IgD-negative memory B cell (primary cell): ENCODE data around the gene PRLH. TPM values are rescaled to one million over a fixed set of nuclear protein-coding genes. Genes with fewer than 3 reads are reported as not detected.

ENCODE experiments used
- H3K27ac Mint-ChIP-seq, 3 donors: one replicate each; pipeline ENCODE4 v1.8.0; 2020 to 2022; ENCODE audit warnings: mild to moderate bottlenecking in 3 of 3, mixed read lengths in 3 of 3, moderate library complexity in 1 of 3
- H3K27me3 Mint-ChIP-seq: one replicate; pipeline ENCODE4 v1.8.0; 2021; ENCODE audit warnings: mixed read lengths
- H3K36me3 Mint-ChIP-seq: one replicate; pipeline ENCODE4 v1.8.0; 2020; ENCODE audit warnings: mild to moderate bottlenecking, mixed read lengths
- H3K4me1 Mint-ChIP-seq, 3 donors: one replicate each; pipeline ENCODE4 v1.8.0; 2020 to 2022; ENCODE audit warnings: mixed read lengths in 3 of 3, mild to moderate bottlenecking in 1 of 3
- H3K4me3 Mint-ChIP-seq, 4 donors: one replicate each; pipeline ENCODE4 v1.8.0; 2020 to 2022; ENCODE audit warnings: mild to moderate bottlenecking in 4 of 4, mixed read lengths in 4 of 4, moderate library complexity in 3 of 4
- H3K9me3 Mint-ChIP-seq, 3 donors: one replicate each; pipeline ENCODE4 v1.8.0; 2020 to 2021; ENCODE audit warnings: mixed read lengths in 3 of 3, mild to moderate bottlenecking in 1 of 3
- polyA plus RNA-seq: library from polyadenylated mRNA; unstranded; fragments of 300-500 nt; fragmentation: Illumina TruSeq; gene quantifications from one replicate; pipeline ENCODE4 v1.2.3, GENCODE V29; 2021

The PRLH gene
- polyA plus RNA-seq, 1 donor from 2014 or later = not detected

GRCh38 chr2:237577956-237578870 is 11.8 kb downstream of the PRLH start:
- Mint-ChIP-seq H3K36me3 (no peaks in the 10 kb centered on the region), H3K9me3 (no peaks in the 10 kb centered on the region), H3K27me3 (peaks cover 5% of the 10 kb centered on the region), H3K27ac (peak overlapping the region in 1 of 3 donors; percentile 80), H3K4me3 (no peak overlapping the region), H3K4me1 (no peaks in the 10 kb centered on the region)

GRCh38 chr2:237581326-237581725 is 15.0 kb downstream of the PRLH start:
- Mint-ChIP-seq H3K4me3 (no peak overlapping the region), H3K36me3 (no peaks in the 10 kb centered on the region), H3K27ac (no peak overlapping the region), H3K27me3 (peaks cover 8% of the 10 kb centered on the region), H3K4me1 (no peaks in the 10 kb centered on the region), H3K9me3 (no peaks in the 10 kb centered on the region)

GRCh38 chr2:237581751-237582746 is 15.7 kb downstream of the PRLH start:
- Mint-ChIP-seq H3K4me3 (no peak overlapping the region), H3K9me3 (no peaks in the 10 kb centered on the region), H3K36me3 (no peaks in the 10 kb centered on the region), H3K27ac (no peak overlapping the region), H3K4me1 (peaks cover 0 to 2% (median 0%) of the 10 kb centered on the region in 3 donors), H3K27me3 (peaks cover 8% of the 10 kb centered on the region)

GRCh38 chr2:237583385-237584295 is 17.3 kb downstream of the PRLH start:
- peaks cover 0 to 1% (median 0%) of the 10 kb centered on the region in 3 donors for H3K9me3 Mint-ChIP-seq
- H3K27me3 Mint-ChIP-seq = peaks cover 10% of the 10 kb centered on the region
- no peak overlapping the region for H3K27ac Mint-ChIP-seq
- no peak overlapping the region for H3K4me3 Mint-ChIP-seq
- H3K4me1 Mint-ChIP-seq = peaks cover 0 to 2% (median 0%) of the 10 kb centered on the region in 3 donors
- H3K36me3 Mint-ChIP-seq = no peaks in the 10 kb centered on the region

DNA sequence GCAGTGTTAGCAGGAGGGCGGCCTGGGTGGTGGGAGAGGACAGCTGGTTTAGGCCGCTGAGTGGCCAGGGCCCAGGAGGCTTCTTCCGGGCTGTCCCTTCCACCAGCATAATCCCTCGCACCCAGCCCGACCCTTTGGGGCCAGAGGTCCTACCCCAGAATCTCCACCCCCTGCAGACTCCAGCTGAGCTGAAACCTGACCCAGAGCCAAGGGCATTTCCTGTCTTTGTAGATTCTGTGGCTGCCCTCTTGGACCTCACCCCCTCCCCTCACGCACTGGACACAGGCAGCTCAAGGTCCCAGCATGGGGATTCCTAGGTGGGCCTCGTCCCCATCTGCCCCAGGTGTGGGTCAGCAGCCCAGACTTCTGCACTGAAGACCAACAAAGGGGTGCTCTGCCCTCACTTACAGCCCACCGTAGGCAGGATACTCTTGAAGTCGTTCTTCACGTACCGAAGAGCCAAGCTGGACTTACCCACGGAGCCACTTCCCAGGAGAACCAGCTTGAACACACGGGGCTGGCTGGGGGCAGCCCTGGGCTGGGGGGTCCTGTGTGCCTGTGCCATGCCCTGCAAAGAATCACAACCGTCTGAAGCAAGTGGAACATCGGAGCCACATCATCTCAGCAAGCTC is 19.3 kb downstream of the PRLH start:
- H3K9me3 Mint-ChIP-seq = peaks cover 0 to 1% (median 0%) of the 10 kb centered on the region in 3 donors
- H3K27me3 Mint-ChIP-seq = peaks cover 7% of the 10 kb centered on the region
- no peak overlapping the region for H3K27ac Mint-ChIP-seq
- no peaks in the 10 kb centered on the region for H3K36me3 Mint-ChIP-seq
- peaks cover 0 to 2% (median under 1%) of the 10 kb centered on the region in 3 donors for H3K4me1 Mint-ChIP-seq
- no peak overlapping the region for H3K4me3 Mint-ChIP-seq

GRCh38 chr2:237588044-237588696 is 21.8 kb downstream of the PRLH start:
- H3K4me3 Mint-ChIP-seq = no peak overlapping the region
- H3K36me3 Mint-ChIP-seq = no peaks in the 10 kb centered on the region
- peaks cover 0 to 1% (median 0%) of the 10 kb centered on the region in 3 donors for H3K9me3 Mint-ChIP-seq
- H3K27ac Mint-ChIP-seq = no peak overlapping the region
- peaks cover 0 to 4% (median 4%) of the 10 kb centered on the region in 3 donors for H3K4me1 Mint-ChIP-seq
- peaks cover 6% of the 10 kb centered on the region for H3K27me3 Mint-ChIP-seq

- Mint-ChIP-seq H3K4me3 (peak within 1 kb of the TSS in 1 of 4 donors; percentile 17), H3K36me3 (no peaks in the 10 kb centered on the region), H3K4me1 (peaks cover 4% of the 10 kb centered on the region in 3 donors), H3K27ac (peak within 1 kb of the TSS in 1 of 3 donors; percentile 62), H3K9me3 (peaks cover 0 to 1% (median 0%) of the 10 kb centered on the region in 3 donors), H3K27me3 (peaks cover 3% of the 10 kb centered on the region)
These were observed 24.1 kb downstream of the PRLH start, which contains the start of gene RAB17 for GRCh38 chr2:237590272-237591140. TSS of gene RAB17 (minus strand) at chr2:237590734. CDS start at chr2:237586154, 4,580 bp downstream.

DNA sequence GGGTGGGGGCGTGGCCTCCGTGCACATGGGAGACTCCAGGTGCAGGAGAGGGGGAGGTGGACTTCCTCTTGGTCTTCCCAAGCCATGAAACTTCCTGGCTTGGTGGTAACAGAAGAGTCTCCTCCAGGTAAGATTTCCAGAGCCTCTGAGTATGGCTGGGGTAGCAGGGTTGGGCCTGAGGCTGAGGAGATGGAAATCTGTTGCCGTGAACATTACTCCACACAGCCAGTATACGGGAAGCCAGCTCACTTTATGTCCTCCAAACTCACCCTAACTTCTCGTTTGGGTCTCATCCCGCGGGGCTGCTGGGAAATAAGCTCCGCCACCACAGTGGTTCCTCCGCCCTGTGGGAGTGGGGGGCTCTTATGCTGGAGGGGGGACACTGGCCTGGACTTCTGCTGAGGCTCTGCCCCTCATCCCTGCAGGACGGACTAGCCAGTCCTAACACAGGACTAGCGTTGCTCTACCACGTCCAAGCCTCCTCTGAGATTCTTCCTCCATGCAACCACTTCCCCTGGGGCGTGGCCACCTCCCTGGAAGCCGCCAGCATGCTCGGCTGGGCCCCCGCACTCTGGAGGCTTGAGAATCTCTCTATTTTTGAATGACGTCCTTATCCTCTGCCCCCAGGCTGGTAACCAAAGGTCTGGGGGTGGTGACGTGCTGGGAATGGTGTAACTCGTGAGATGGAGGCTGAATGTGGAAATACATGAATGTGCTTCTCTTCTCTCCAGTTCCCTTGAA is 24.9 kb downstream of the PRLH start:
- no peak overlapping the region for H3K4me3 Mint-ChIP-seq
- no peaks in the 10 kb centered on the region for H3K36me3 Mint-ChIP-seq
- H3K27me3 Mint-ChIP-seq = peaks cover 3% of the 10 kb centered on the region
- peak overlapping the region in 1 of 3 donors; percentile 62 for H3K27ac Mint-ChIP-seq
- H3K9me3 Mint-ChIP-seq = peaks cover 0 to 1% (median 0%) of the 10 kb centered on the region in 3 donors
- peaks cover 4 to 6% (median 4%) of the 10 kb centered on the region in 3 donors for H3K4me1 Mint-ChIP-seq

GRCh38 chr2:237592425-237592980 is 26.1 kb downstream of the PRLH start:
- Mint-ChIP-seq H3K27ac (no peak overlapping the region), H3K4me3 (no peak overlapping the region), H3K9me3 (peaks cover 0 to 1% (median 0%) of the 10 kb centered on the region in 3 donors)

GRCh38 chr2:237593036-237593435 is 26.7 kb downstream of the PRLH start:
- no peak overlapping the region for H3K4me3 Mint-ChIP-seq
- no peak overlapping the region for H3K27ac Mint-ChIP-seq
- peaks cover 4 to 7% (median 6%) of the 10 kb centered on the region in 3 donors for H3K4me1 Mint-ChIP-seq
- H3K9me3 Mint-ChIP-seq = peaks cover 0 to 1% (median 0%) of the 10 kb centered on the region in 3 donors
- no peaks in the 10 kb centered on the region for H3K36me3 Mint-ChIP-seq
- H3K27me3 Mint-ChIP-seq = no peaks in the 10 kb centered on the region

More at GRCh38 chr2:237592425-237592980, 26.1 kb downstream of the PRLH start:
- Mint-ChIP-seq H3K27me3 (peaks cover under 1% of the 10 kb centered on the region), H3K36me3 (no peaks in the 10 kb centered on the region), H3K4me1 (peaks cover 4 to 5% (median 4%) of the 10 kb centered on the region in 3 donors)

- no peaks in the 10 kb centered on the region for H3K9me3 Mint-ChIP-seq
- no peaks in the 10 kb centered on the region for H3K27me3 Mint-ChIP-seq
- H3K36me3 Mint-ChIP-seq = no peaks in the 10 kb centered on the region
- H3K27ac Mint-ChIP-seq = no peak overlapping the region
- H3K4me1 Mint-ChIP-seq = peaks cover 4 to 10% (median 6%) of the 10 kb centered on the region in 3 donors
- no peak overlapping the region for H3K4me3 Mint-ChIP-seq
These were observed 27.4 kb downstream of the PRLH start for GRCh38 chr2:237593596-237594320.
